Measurements from ENCODE around the gene ILK.

ILK gene

GRCh38 chr11:6642957-6643356, 39.4 kb downstream of the ILK start:
- H3K4me3 ChIP-seq: no peak overlapping the region
- peaks cover 50% of the 10 kb centered on the region for H3K36me3 ChIP-seq
- no peak for TF ChIP-seq Cebpa-rat (IDR thresholded peaks at IDR 0.05)
- peaks cover 25% of the 10 kb centered on the region; the same call in 1 of the 2 replicates for H4K20me1 ChIP-seq
- H3K27ac ChIP-seq: no peak overlapping the region
- H3K9me3 ChIP-seq: no peaks in the 10 kb centered on the region
- no peaks in the 10 kb centered on the region for H3K27me3 ChIP-seq
- no peak overlapping the region for H3K9ac ChIP-seq
- H3K4me2 ChIP-seq: no peak overlapping the region
- peaks cover 49% of the 10 kb centered on the region for H3K4me1 ChIP-seq

- Histone ChIP-seq H3K9me3 (no peaks in the 10 kb centered on the region), H3K4me2 (peak overlapping the region; percentile 89), H3K4me3 (peak overlapping the region; percentile 43), H4K20me1 (0 out of 2 replicates have a peak, but pooled peaks cover 7% of the 10 kb centered on the region), H3K27me3 (no peaks in the 10 kb centered on the region), H3K9ac (peak overlapping the region; percentile 46; the same call in 1 of the 2 replicates), H3K36me3 (peaks cover 19% of the 10 kb centered on the region), H3K4me1 (peaks cover 55% of the 10 kb centered on the region), H3K27ac (peak overlapping the region; percentile 74)
- no peak for TF ChIP-seq Cebpa-rat (IDR thresholded peaks at IDR 0.05)
Measured at GRCh38 chr11:6646071-6646470, 42.5 kb downstream of the ILK start.

GRCh38 chr11:6646576-6646917, 43.0 kb downstream of the ILK start:
- Histone ChIP-seq H3K4me3 (peak overlapping the region; percentile 43), H3K36me3 (peaks cover 15% of the 10 kb centered on the region), H4K20me1 (peaks cover 3% of the 10 kb centered on the region; the same call in 1 of the 2 replicates), H3K4me1 (peaks cover 55% of the 10 kb centered on the region), H3K4me2 (peak overlapping the region; percentile 89), H3K9me3 (no peaks in the 10 kb centered on the region), H3K27ac (peak overlapping the region; percentile 74), H3K9ac (peak overlapping the region; percentile 46; the same call in 1 of the 2 replicates), H3K27me3 (no peaks in the 10 kb centered on the region)
- no peak for TF ChIP-seq Cebpa-rat (IDR thresholded peaks at IDR 0.05)

- TF ChIP-seq Cebpa-rat (IDR thresholded peaks at IDR 0.05): no peak
- Histone ChIP-seq H3K9ac (peak overlapping the region; percentile 46), H3K27ac (peak overlapping the region; percentile 74), H3K4me1 (peaks cover 55% of the 10 kb centered on the region), H3K4me3 (peak overlapping the region; percentile 43), H3K4me2 (peak overlapping the region; percentile 89), H4K20me1 (peaks cover 5% of the 10 kb centered on the region; the same call in 1 of the 2 replicates), H3K9me3 (no peaks in the 10 kb centered on the region), H3K27me3 (no peaks in the 10 kb centered on the region), H3K36me3 (peaks cover 9% of the 10 kb centered on the region)
Measured at GRCh38 chr11:6646918-6647679, 43.5 kb downstream of the ILK start.

GRCh38 chr11:6647836-6648235, 44.3 kb downstream of the ILK start:
- Histone ChIP-seq H4K20me1 (peaks cover 12% of the 10 kb centered on the region; the same call in 1 of the 2 replicates), H3K4me1 (peaks cover 59% of the 10 kb centered on the region), H3K4me2 (peak overlapping the region; percentile 89), H3K9ac (peak overlapping the region; percentile 46; the same call in 1 of the 2 replicates), H3K36me3 (peaks cover 9% of the 10 kb centered on the region), H3K27me3 (peaks cover 5% of the 10 kb centered on the region; the same call in 1 of the 2 replicates), H3K4me3 (0 out of 2 replicates have a peak overlapping the region, but pooled peaks have one; percentile 43), H3K27ac (peak overlapping the region; percentile 74), H3K9me3 (no peaks in the 10 kb centered on the region)
- no peak for TF ChIP-seq Cebpa-rat (IDR thresholded peaks at IDR 0.05)

- no peak for TF ChIP-seq Cebpa-rat (IDR thresholded peaks at IDR 0.05)
- no peak overlapping the region for H3K4me3 ChIP-seq
- H3K36me3 ChIP-seq: peaks cover 9% of the 10 kb centered on the region
- no peak overlapping the region for H3K9ac ChIP-seq
- H4K20me1 ChIP-seq: peaks cover 19% of the 10 kb centered on the region; the same call in 1 of the 2 replicates
- no peak overlapping the region for H3K27ac ChIP-seq
- H3K4me2 ChIP-seq: peak overlapping the region; percentile 89; the same call in 1 of the 2 replicates
- no peaks in the 10 kb centered on the region for H3K9me3 ChIP-seq
- peaks cover 58% of the 10 kb centered on the region for H3K4me1 ChIP-seq
- H3K27me3 ChIP-seq: peaks cover 10% of the 10 kb centered on the region; the same call in 1 of the 2 replicates
Measured at GRCh38 chr11:6648501-6648900, 44.9 kb downstream of the ILK start.

GRCh38 chr11:6650104-6650503, 46.5 kb downstream of the ILK start:
- Histone ChIP-seq H3K27ac (no peak overlapping the region), H4K20me1 (peaks cover 25% of the 10 kb centered on the region; the same call in 1 of the 2 replicates), H3K9me3 (no peaks in the 10 kb centered on the region), H3K4me2 (no peak overlapping the region), H3K27me3 (peaks cover 25% of the 10 kb centered on the region), H3K4me1 (peaks cover 71% of the 10 kb centered on the region), H3K36me3 (0 out of 2 replicates have a peak, but pooled peaks cover under 1% of the 10 kb centered on the region), H3K4me3 (no peak overlapping the region), H3K9ac (no peak overlapping the region)
- TF ChIP-seq Cebpa-rat (IDR thresholded peaks at IDR 0.05): no peak

- Histone ChIP-seq H3K4me1 (peaks cover 63% of the 10 kb centered on the region), H4K20me1 (peaks cover 25% of the 10 kb centered on the region; the same call in 1 of the 2 replicates), H3K36me3 (no peaks in the 10 kb centered on the region), H3K9me3 (no peaks in the 10 kb centered on the region), H3K9ac (no peak overlapping the region), H3K27me3 (peaks cover 32% of the 10 kb centered on the region), H3K4me3 (no peak overlapping the region), H3K4me2 (no peak overlapping the region), H3K27ac (no peak overlapping the region)
- no peak for TF ChIP-seq Cebpa-rat (IDR thresholded peaks at IDR 0.05)
Measured at GRCh38 chr11:6650980-6651379, 47.4 kb downstream of the ILK start.

- Histone ChIP-seq H3K4me1 (peaks cover 58% of the 10 kb centered on the region), H3K27me3 (peaks cover 44% of the 10 kb centered on the region), H3K9me3 (no peaks in the 10 kb centered on the region), H4K20me1 (peaks cover 25% of the 10 kb centered on the region; the same call in 1 of the 2 replicates), H3K4me2 (no peak overlapping the region; the same call in 1 of the 2 replicates), H3K36me3 (no peaks in the 10 kb centered on the region), H3K27ac (no peak overlapping the region), H3K4me3 (no peak overlapping the region), H3K9ac (no peak overlapping the region)
- TF ChIP-seq Cebpa-rat (IDR thresholded peaks at IDR 0.05): no peak
Measured at GRCh38 chr11:6652182-6652581, 48.6 kb downstream of the ILK start.

GRCh38 chr11:6653097-6653496, 49.5 kb downstream of the ILK start:
- no peak overlapping the region for H3K9ac ChIP-seq
- H3K9me3 ChIP-seq: no peaks in the 10 kb centered on the region
- peaks cover 47% of the 10 kb centered on the region for H3K27me3 ChIP-seq
- H3K27ac ChIP-seq: no peak overlapping the region
- H3K4me2 ChIP-seq: peak overlapping the region; percentile 4
- H3K36me3 ChIP-seq: no peaks in the 10 kb centered on the region
- no peak overlapping the region for H3K4me3 ChIP-seq
- TF ChIP-seq Cebpa-rat (IDR thresholded peaks at IDR 0.05): no peak
- H4K20me1 ChIP-seq: peaks cover 25% of the 10 kb centered on the region; the same call in 1 of the 2 replicates
- H3K4me1 ChIP-seq: peaks cover 49% of the 10 kb centered on the region

Measured in BLaER1 (cell line).